Liver (tissue), 9 donors: ENCODE results near the gene TMEM266. TPM values are rescaled to one million over a fixed set of nuclear protein-coding genes. Genes with fewer than 3 reads are reported as not detected.

ENCODE experiments used
- DNase-seq: peaks from one replicate; pipeline ENCODE4 v3.0.0-alpha.2; 2017; ENCODE audit warnings: low spot score
- H3K27ac ChIP-seq, 2 donors: one replicate each; pipeline ENCODE4 v1.7.0; 2013; ENCODE audit warnings: inconsistent platforms in 2 of 2, low read length in 2 of 2, control low read depth in 1 of 2, low read depth in 1 of 2, mild to moderate bottlenecking in 1 of 2
- H3K27me3 ChIP-seq, 4 donors: one replicate each; pipeline versions ENCODE4 v1.6.1 to v1.7.0; 2013; ENCODE audit warnings: low read length in 3 of 4, inconsistent platforms in 1 of 4, mild to moderate bottlenecking in 1 of 4, moderate library complexity in 1 of 4; ENCODE audit not compliant: control insufficient read depth in 4 of 4, insufficient read depth in 4 of 4
- H3K36me3 ChIP-seq, 4 donors: one replicate each; pipeline versions ENCODE4 v1.6.1 to v1.7.0; 2013; ENCODE audit warnings: low read length in 3 of 4, mild to moderate bottlenecking in 3 of 4, low read depth in 1 of 4, moderate library complexity in 1 of 4; ENCODE audit not compliant: control insufficient read depth in 4 of 4, insufficient read depth in 3 of 4
- H3K4me1 ChIP-seq, 4 donors: one replicate each; pipeline versions ENCODE4 v1.6.1 to v1.7.0; 2013; ENCODE audit warnings: low read length in 3 of 4, mild to moderate bottlenecking in 3 of 4, moderate library complexity in 1 of 4; ENCODE audit not compliant: control insufficient read depth in 4 of 4, insufficient read depth in 4 of 4
- H3K4me3 ChIP-seq, 3 donors: one replicate each; pipeline versions ENCODE4 v1.6.1 to v1.7.0; 2013; ENCODE audit warnings: low read length in 3 of 3, control low read depth in 1 of 3, low read depth in 1 of 3, mild to moderate bottlenecking in 1 of 3
- H3K9ac ChIP-seq, 2 donors: one replicate each; pipeline ENCODE4 v1.7.0; 2013; ENCODE audit warnings: low read length in 2 of 2, mild to moderate bottlenecking in 2 of 2, moderate library complexity in 2 of 2, control low read depth in 1 of 2, low read depth in 1 of 2
- H3K9me3 ChIP-seq, 4 donors: one replicate each; pipeline versions ENCODE4 v1.6.1 to v1.7.0; 2013; ENCODE audit warnings: low read length in 3 of 4; ENCODE audit not compliant: control insufficient read depth in 4 of 4
- ATF3 ChIP-seq: IDR thresholded peaks from 2 replicates; pipeline ENCODE4 v1.6.1; 2016; ENCODE audit warnings: antibody characterized with exemption
- FOXA1 ChIP-seq: IDR thresholded peaks from 2 replicates; pipeline ENCODE4 v1.6.1; 2016; ENCODE audit warnings: antibody characterized with exemption
- GABPA ChIP-seq, 2 donors: IDR thresholded peaks in 1 of 2; conservative IDR thresholded peaks in 1 of 2; 2 replicates each; pipeline ENCODE4 v1.6.1; 2016; ENCODE audit warnings: antibody characterized with exemption in 2 of 2, mild to moderate bottlenecking in 1 of 2, moderate library complexity in 1 of 2
- RAD21 ChIP-seq, 2 donors: IDR thresholded peaks; 2 replicates each; pipeline ENCODE4 v1.6.1; 2016; ENCODE audit warnings: antibody characterized with exemption in 2 of 2, mild to moderate bottlenecking in 2 of 2
- RXRA ChIP-seq, 2 donors: IDR thresholded peaks; 2 replicates each; pipeline ENCODE4 v1.6.1; 2017 to 2018; ENCODE audit warnings: antibody characterized with exemption in 2 of 2, mild to moderate bottlenecking in 1 of 2
- SP1 ChIP-seq: IDR thresholded peaks from 2 replicates; pipeline ENCODE4 v1.6.1; 2018; ENCODE audit warnings: antibody characterized with exemption, mild to moderate bottlenecking
- TAF1 ChIP-seq: conservative IDR thresholded peaks from 2 replicates; pipeline ENCODE4 v1.6.1; 2016; ENCODE audit warnings: antibody characterized with exemption, mild to moderate bottlenecking
- YY1 ChIP-seq: IDR thresholded peaks from 2 replicates; pipeline ENCODE4 v1.6.1; 2016; ENCODE audit warnings: antibody characterized with exemption, mild to moderate bottlenecking
- ZBTB33 ChIP-seq: IDR thresholded peaks from 2 replicates; pipeline ENCODE4 v1.6.1; 2016; ENCODE audit warnings: antibody characterized with exemption
- WGBS: extraction: QIAGEN DNeasy Blood & Tissue Kit; methylation state at CpG from one replicate; pipeline ENCODE4 v1.1.7; 2013; 5-methylcytosine and 5-hydroxymethylcytosine counted together
- polyA plus RNA-seq, 2 donors: library from polyadenylated mRNA; stranded (reverse) in 1 of 2; unstranded in 1 of 2; fragments of 200-250 nt in 1 of 2; fragments of >200 nt in 1 of 2; fragmentation: Nextera tagmentation in 1 of 2; extraction: Ambion mirVana in 1 of 2; gene quantifications; one replicate each; pipeline versions ENCODE4 v1.2.1 to v1.2.3, GENCODE V29; 2013 to 2015
- total RNA-seq, 2 donors: library from RNA; depleted of rRNA; stranded (reverse); fragments of >200 nt; gene quantifications; one replicate each; pipeline ENCODE4 v1.2.3, GENCODE V29; 2014
- TF ChIP-seq, protein P1 (sequence below): IDR thresholded peaks from 2 replicates; pipeline ENCODE4 v1.6.1; 2016; ENCODE audit warnings: antibody characterized with exemption
- donor health status: healthy.
- donor health status: healthy.
- donor health status: healthy.
- donor health status: healthy.
- donor health status: healthy.

Gene TMEM266
- total and polyA plus RNA-seq, 4 donors, result 0.25 to 1.3 TPM; not detected in 2

DNA sequence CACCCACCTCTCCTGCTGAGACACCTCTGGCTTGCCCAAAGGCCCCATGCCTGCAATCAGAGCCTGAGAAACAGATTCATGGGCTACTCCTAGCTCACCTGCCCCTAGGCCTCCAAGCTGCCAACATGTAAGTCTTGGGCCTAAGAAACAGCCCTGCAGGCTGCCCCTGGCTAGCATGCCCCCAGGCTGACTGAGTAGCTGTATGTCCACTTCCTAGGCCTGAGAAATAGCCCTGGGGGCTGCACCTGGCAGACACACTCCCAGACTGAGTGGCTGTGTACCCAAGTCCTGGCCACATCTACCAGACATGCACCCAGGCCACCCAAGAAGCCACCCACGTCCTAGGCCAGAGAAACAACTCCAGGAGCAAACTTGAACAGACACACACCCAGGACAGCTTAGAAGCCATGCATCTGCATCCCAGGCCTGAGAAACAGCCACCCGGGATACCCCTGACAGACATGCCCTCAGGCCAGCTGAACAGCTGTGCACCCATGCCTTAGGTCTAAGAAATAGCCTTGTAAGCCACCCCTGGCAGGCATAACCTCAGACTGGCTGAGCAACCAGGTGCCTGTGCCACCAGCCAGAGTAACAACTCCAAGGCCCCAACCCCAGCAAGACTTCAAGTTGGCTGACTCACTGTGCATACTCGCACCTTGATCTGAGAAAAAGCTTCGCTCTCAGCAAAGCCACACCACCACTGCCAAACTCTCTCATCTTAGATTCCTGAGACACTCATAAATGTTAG lies 35.6 kb upstream of the TMEM266 start:
- H3K36me3 ChIP-seq, result no peaks in the 10 kb centered on the region
- TF ChIP-seq YY1 (no peak), ATF3 (no peak), SP1 (no peak), ZBTB33 (no peak), GABPA (IDR thresholded peaks at IDR 0.05 in 1 of 2, conservative IDR thresholded peaks at IDR 0.05 in 1 of 2) (no peak), FOXA1 (no peak)
- 87% methylated on average over 4 of the region's 4 CpGs for WGBS
- H3K9me3 ChIP-seq, result peaks cover 0 to 9% (median 1%) of the 10 kb centered on the region in 4 donors
- no peak overlapping the region for H3K27ac ChIP-seq
- H3K9ac ChIP-seq, result no peak overlapping the region
- H3K27me3 ChIP-seq, result no peaks in the 10 kb centered on the region
- DNase-seq, result no peak
- H3K4me3 ChIP-seq, result no peak overlapping the region
- no peaks in the 10 kb centered on the region for H3K4me1 ChIP-seq

DNA sequence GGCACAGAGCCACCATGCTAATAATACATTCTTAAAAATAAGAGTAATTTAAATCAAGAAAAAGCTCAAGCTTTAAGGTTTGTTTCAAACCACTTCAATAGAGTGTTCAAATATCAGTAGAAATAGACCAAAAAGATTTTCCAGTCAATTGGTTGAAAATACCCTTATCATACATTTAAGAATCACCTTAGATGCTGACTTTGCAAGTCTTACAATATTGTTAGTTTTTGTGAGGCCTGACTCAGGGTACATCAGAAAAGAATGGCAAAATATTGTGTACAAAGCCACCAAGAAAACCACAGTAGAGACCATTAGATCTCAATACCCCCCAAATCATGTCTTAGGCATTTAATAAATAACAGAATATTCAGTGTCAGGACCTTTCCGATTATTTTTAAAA lies 27.7 kb upstream of the TMEM266 start:
- TF ChIP-seq RXRA (IDR thresholded peaks at IDR 0.05), result no peak
- H3K9ac ChIP-seq, result no peak overlapping the region
- no peaks in the 10 kb centered on the region for H3K36me3 ChIP-seq
- no peaks in the 10 kb centered on the region for H3K27me3 ChIP-seq
- 92% methylated on average over 1 of the region's 1 CpG for WGBS
- DNase-seq, result no peak
- no peak overlapping the region for H3K4me3 ChIP-seq
- no peak overlapping the region for H3K27ac ChIP-seq
- no peaks in the 10 kb centered on the region for H3K4me1 ChIP-seq
- no peaks in the 10 kb centered on the region for H3K9me3 ChIP-seq

DNA sequence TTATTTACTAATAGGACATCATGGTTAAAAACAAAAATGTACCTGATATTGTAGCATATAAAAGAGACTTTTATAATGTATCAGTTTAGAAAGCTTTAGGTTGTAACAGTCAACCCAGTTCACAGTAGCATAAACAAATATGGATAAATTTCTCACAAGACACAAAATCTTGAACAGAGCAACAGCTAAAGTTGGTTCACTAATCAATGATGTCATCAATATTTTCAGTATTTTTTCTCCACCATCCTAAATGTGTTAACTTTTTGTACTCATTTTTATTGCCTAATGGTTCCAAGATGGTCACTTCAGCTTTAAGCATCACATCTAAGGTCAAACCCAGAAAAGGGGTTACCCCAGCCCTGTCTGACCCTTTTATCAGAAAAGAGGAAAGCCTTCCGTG lies 26.3 kb upstream of the TMEM266 start:
- no peak overlapping the region for H3K9ac ChIP-seq
- H3K27ac ChIP-seq, result no peak overlapping the region
- no peaks in the 10 kb centered on the region for H3K4me1 ChIP-seq
- no peak overlapping the region for H3K4me3 ChIP-seq
- no peaks in the 10 kb centered on the region for H3K9me3 ChIP-seq
- H3K27me3 ChIP-seq, result no peaks in the 10 kb centered on the region
- H3K36me3 ChIP-seq, result no peaks in the 10 kb centered on the region
- 93% methylated on average over 1 of the region's 1 CpG for WGBS
- DNase-seq, result no peak
- TF ChIP-seq RXRA (IDR thresholded peaks at IDR 0.05), result no peak

DNA sequence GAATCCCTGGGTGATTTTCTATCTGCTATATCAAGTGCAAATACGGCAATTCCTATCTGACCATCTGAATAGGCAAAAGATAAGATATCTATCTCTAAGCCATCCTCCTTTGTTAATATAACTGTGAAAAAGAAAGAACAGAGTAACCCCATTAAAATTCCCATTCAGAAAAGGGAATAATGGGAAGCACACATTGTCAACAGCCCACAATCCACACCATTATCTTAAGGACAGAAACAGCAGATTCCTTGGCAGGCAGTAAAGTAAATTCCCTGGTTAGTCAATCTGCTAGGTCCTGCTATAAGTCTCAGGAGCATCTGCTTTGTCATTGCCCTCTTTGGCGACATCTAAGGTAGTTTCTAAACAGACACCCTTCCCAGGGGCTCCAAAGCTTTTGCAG lies 25.7 kb upstream of the TMEM266 start:
- H3K4me3 ChIP-seq, result no peak overlapping the region
- TF ChIP-seq RAD21 (IDR thresholded peaks at IDR 0.05), result no peak
- no peak for TF ChIP-seq FOXA1
- no peak for TF ChIP-seq SP1
- TF ChIP-seq TAF1, result no peak
- TF ChIP-seq, protein P1, sequence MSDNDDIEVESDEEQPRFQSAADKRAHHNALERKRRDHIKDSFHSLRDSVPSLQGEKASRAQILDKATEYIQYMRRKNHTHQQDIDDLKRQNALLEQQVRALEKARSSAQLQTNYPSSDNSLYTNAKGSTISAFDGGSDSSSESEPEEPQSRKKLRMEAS, result no peak
- H3K4me1 ChIP-seq, result no peaks in the 10 kb centered on the region
- DNase-seq, result no peak
- 89% methylated on average over 2 of the region's 2 CpGs for WGBS
- H3K27me3 ChIP-seq, result no peaks in the 10 kb centered on the region
- H3K9me3 ChIP-seq, result no peaks in the 10 kb centered on the region
- H3K36me3 ChIP-seq, result no peaks in the 10 kb centered on the region
- no peak overlapping the region for H3K27ac ChIP-seq
- H3K9ac ChIP-seq, result no peak overlapping the region
